ENCODE measurements around the gene LSAMP. TPM values are rescaled to one million over a fixed set of nuclear protein-coding genes. Genes with fewer than 3 reads are reported as not detected.

LSAMP gene
- total and polyA plus RNA-seq, 2 of the 8 experiments (the other 6 are each of a cell fraction or from before 2014, with no cell fraction given): 1.8 to 5.7 TPM

DNA sequence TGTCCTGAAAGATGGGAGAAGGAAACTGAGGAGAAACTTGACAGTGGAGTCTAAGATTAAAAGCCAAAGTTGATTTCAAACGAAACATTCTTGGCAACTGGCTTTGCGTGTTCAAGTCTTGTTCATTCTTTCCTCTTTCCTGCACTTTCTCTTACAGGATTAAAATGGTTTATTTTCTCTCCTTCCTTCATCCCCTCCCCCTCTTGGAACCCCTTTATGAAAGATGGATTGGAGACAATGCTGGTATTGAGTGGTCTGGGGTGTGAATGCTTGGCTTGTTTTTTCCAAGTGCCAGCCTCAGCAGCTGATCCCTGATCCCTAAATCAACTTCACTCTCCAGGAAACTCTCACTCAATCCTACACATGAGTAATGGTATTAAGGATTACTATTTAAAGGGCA lies 703 bp upstream of the LSAMP start (continued):
- TF ChIP-seq EP300 (IDR thresholded peaks at IDR 0.05; ENCODE audit: borderline replicate concordance in 1 of 2, low read depth in 2 of 2, low read length in 2 of 2): no peak
- no peak for TF ChIP-seq CHD1 (IDR thresholded peaks at IDR 0.05; ENCODE audit: low read depth, low read length)
- no peak for TF ChIP-seq MAX (IDR thresholded peaks at IDR 0.05)
- no peak for TF ChIP-seq SP2 (IDR thresholded peaks at IDR 0.05; ENCODE audit: low read length)
- no peak for TF ChIP-seq JUN (IDR thresholded peaks at IDR 0.05; ENCODE audit: low read depth, low read length)
- no peak for TF ChIP-seq KDM1A (IDR thresholded peaks at IDR 0.05; ENCODE audit: borderline replicate concordance, low read length)

All from H1 (cell line).